SK-N-SH (cell line): Measurements from ENCODE around the gene IL17RC. TPM values are rescaled to one million over a fixed set of nuclear protein-coding genes. Genes with fewer than 3 reads are reported as not detected.

Experiments used
- CTCF ChIA-PET: fragments of 300-600, 350-600 bp; formaldehyde crosslinking; extraction: SDS; loops from one replicate; lab custom pipeline; 2021; lab: Yijun Ruan, JAX
- POLR2A ChIA-PET: fragments of 350-600 bp; sonication (Branson Sonifier 250); formaldehyde crosslinking; extraction: SDS; loops from one replicate; lab custom pipeline; 2020; ENCODE audit warnings: antibody characterized with exemption, inconsistent platforms; lab: Yijun Ruan, JAX
- DNase-seq: peaks from one replicate; pipeline ENCODE4 v3.0.0; 2012
- H2AFZ ChIP-seq: fragments of 200-600 bp; sonication (generic); 2 replicates; pipeline ENCODE4 v1.8.1; 2016; ENCODE audit warnings: antibody characterized with exemption, mild to moderate bottlenecking, low read depth
- H3F3A ChIP-seq: fragments of 200-600 bp; sonication (generic); replicated peaks from 2 replicates; pipeline ENCODE3; 2016; ENCODE audit warnings: antibody characterized with exemption, mild to moderate bottlenecking; ENCODE audit not compliant: insufficient read depth
- H3K27ac ChIP-seq, 2 experiments: fragments of 200-500 bp in 1 of 2; fragments of 200-600 bp in 1 of 2; sonication (Bioruptor generic) in 1 of 2; sonication (generic), shearing (Covaris generic) in 1 of 2; 2 replicates each; pipeline versions ENCODE4 v1.5.1 to v1.6.1; 2014 to 2016; ENCODE audit warnings: low read depth in 2 of 2, inconsistent platforms in 1 of 2, low read length in 1 of 2, mild to moderate bottlenecking in 1 of 2, mixed read lengths in 1 of 2
- H3K27me3 ChIP-seq: fragments of 200-600 bp; sonication (generic), shearing (Covaris generic); 2 replicates; pipeline ENCODE4 v1.6.1; 2016; ENCODE audit warnings: mixed run types; ENCODE audit not compliant: insufficient read depth
- H3K36me3 ChIP-seq, 2 experiments: fragments of 200-500 bp in 1 of 2; fragments of 200-600 bp in 1 of 2; sonication (Bioruptor generic) in 1 of 2; sonication (generic) in 1 of 2; replicated peaks in 1 of 2; 2 replicates each; pipeline versions ENCODE3 to v1.5.1; 2014 to 2016; ENCODE audit warnings: low read length in 1 of 2, mild to moderate bottlenecking in 1 of 2; ENCODE audit not compliant: insufficient read depth in 2 of 2, control insufficient read depth in 1 of 2
- H3K4me1 ChIP-seq, 2 experiments: fragments of 200-500 bp in 1 of 2; fragments of 200-600 bp in 1 of 2; sonication (Bioruptor generic) in 1 of 2; sonication (generic), shearing (Covaris generic) in 1 of 2; 2 replicates each; pipeline versions ENCODE4 v1.5.1 to v1.6.1; 2014 to 2016; ENCODE audit warnings: low read depth in 1 of 2, low read length in 1 of 2, mixed run types in 1 of 2; ENCODE audit not compliant: insufficient read depth in 2 of 2, control insufficient read depth in 1 of 2
- H3K4me2 ChIP-seq: fragments of 200-600 bp; sonication (generic), shearing (Covaris generic); 2 replicates; pipeline ENCODE4 v1.6.1; 2017; ENCODE audit warnings: mixed run types
- H3K4me3 ChIP-seq, 2 experiments: fragments of 200-500 bp in 1 of 2; fragments of 200-600 bp in 1 of 2; sonication (Bioruptor generic) in 1 of 2; sonication (generic), shearing (Covaris generic) in 1 of 2; 2 replicates each; pipeline versions ENCODE4 v1.5.1 to v1.8.1; 2014 to 2016; ENCODE audit warnings: low read depth in 2 of 2, inconsistent platforms in 1 of 2, low read length in 1 of 2, mild to moderate bottlenecking in 1 of 2, mixed read lengths in 1 of 2, moderate library complexity in 1 of 2
- H3K79me2 ChIP-seq: fragments of 200-600 bp; sonication (generic); 2 replicates; pipeline ENCODE4 v1.8.1; 2017; ENCODE audit warnings: mild to moderate bottlenecking; ENCODE audit not compliant: insufficient read depth
- H3K9ac ChIP-seq: fragments of 200-600 bp; sonication (generic); 2 replicates; pipeline ENCODE4 v1.6.1; 2017; ENCODE audit warnings: mixed run types
- H3K9me2 ChIP-seq: fragments of 200-600 bp; sonication (generic); 2 replicates; pipeline ENCODE4 v1.6.1; 2017; ENCODE audit warnings: mixed run types
- H3K9me3 ChIP-seq: fragments of 200-600 bp; sonication (generic); 2 replicates; pipeline ENCODE4 v1.6.1; 2017; ENCODE audit warnings: mixed run types, mild to moderate bottlenecking, moderate library complexity
- H4K20me1 ChIP-seq: fragments of 200-600 bp; sonication (generic); 2 replicates; pipeline ENCODE4 v1.6.1; 2017; ENCODE audit warnings: mild to moderate bottlenecking, mixed run types; ENCODE audit not compliant: insufficient read depth
- CTCF ChIP-seq: fragments of 200-600 bp; sonication (generic); IDR thresholded peaks from 2 replicates; pipeline ENCODE4 v1.6.1; 2017; ENCODE audit warnings: antibody characterized with exemption, mild to moderate bottlenecking, moderate library complexity
- ELF1 ChIP-seq: IDR thresholded peaks from 2 replicates; pipeline ENCODE4 v1.4.0; 2012
- FOSL2 ChIP-seq: IDR thresholded peaks from 2 replicates; pipeline ENCODE4 v1.4.0; 2012; ENCODE audit warnings: low read depth, mild to moderate bottlenecking, moderate library complexity, borderline replicate concordance
- FOXJ3 ChIP-seq: sonication (generic); formaldehyde crosslinking; IDR thresholded peaks from 2 replicates; pipeline ENCODE4 v1.5.1; 2020; ENCODE audit warnings: mild to moderate bottlenecking, missing genetic modification reagents
- GABPA ChIP-seq: IDR thresholded peaks from 2 replicates; pipeline ENCODE4 v1.4.0; 2012; ENCODE audit warnings: low read depth, mild to moderate bottlenecking
- MEF2A ChIP-seq: IDR thresholded peaks from 2 replicates; pipeline ENCODE4 v1.4.0; 2012; ENCODE audit warnings: low read depth, borderline replicate concordance
- MXI1 ChIP-seq: IDR thresholded peaks from 2 replicates; pipeline ENCODE4 v1.6.1; 2012; ENCODE audit warnings: mild to moderate bottlenecking, low read depth, low read length, improper control_type of control experiment
- NFIC ChIP-seq: IDR thresholded peaks from 2 replicates; pipeline ENCODE4 v1.4.0; 2012; ENCODE audit warnings: borderline replicate concordance
- NRF1 ChIP-seq: IDR thresholded peaks from 2 replicates; pipeline ENCODE4 v1.6.1; 2012; ENCODE audit warnings: low read depth, mild to moderate bottlenecking, low read length
- PBX3 ChIP-seq: IDR thresholded peaks from 2 replicates; pipeline ENCODE4; 2012
- SIN3A ChIP-seq: IDR thresholded peaks from 2 replicates; pipeline ENCODE4 v1.6.1; 2012; ENCODE audit warnings: low read depth, mild to moderate bottlenecking, low read length, moderate library complexity, borderline replicate concordance
- TAF1 ChIP-seq: IDR thresholded peaks from 2 replicates; pipeline ENCODE4 v1.6.1; 2012; ENCODE audit warnings: low read depth, mild to moderate bottlenecking, low read length, moderate library complexity, borderline replicate concordance
- TEAD4 ChIP-seq: IDR thresholded peaks from 2 replicates; pipeline ENCODE4 v1.4.0; 2012; ENCODE audit warnings: mild to moderate bottlenecking, borderline replicate concordance; ENCODE audit not compliant: insufficient read depth
- YY1 ChIP-seq: IDR thresholded peaks from 2 replicates; pipeline ENCODE4 v1.4.0; 2012; ENCODE audit warnings: low read depth, mild to moderate bottlenecking
- ZBTB33 ChIP-seq: IDR thresholded peaks from 2 replicates; pipeline ENCODE4 v1.4.0; 2012; ENCODE audit warnings: low read depth, borderline replicate concordance
- WGBS: methylation state at CpG from one replicate; pipeline ENCODE4 v1.1.6; 2017; ENCODE audit warnings: low lambda C conversion rate; 5-methylcytosine and 5-hydroxymethylcytosine counted together
- polyA plus RNA-seq, 3 experiments: library from polyadenylated mRNA; depleted of rRNA; stranded (reverse); fragments of >200 nt; gene quantifications; 2 replicates each; pipeline ENCODE4 v1.2.3, GENCODE V29; 2012
- TF ChIP-seq, protein P1 (sequence below): IDR thresholded peaks from 2 replicates; pipeline ENCODE4 v1.4.0; 2012; ENCODE audit warnings: low read depth

IL17RC gene
- polyA plus RNA-seq, 1 of the 3 experiments (the other 2 are of a cell fraction) = 17.3 TPM

GRCh38 chr3:9879830-9880549 lies 36.9 kb upstream of the IL17RC start, which contains the start of gene CIDEC:
Gene CIDEC, minus strand, starts transcription at chr3:9880253. Its CDS starts 1,767 bp downstream, at chr3:9878486.
- DNase-seq = no peak
- no peak for TF ChIP-seq ZBTB33
- no peak for TF ChIP-seq SIN3A
- TF ChIP-seq, protein P1, sequence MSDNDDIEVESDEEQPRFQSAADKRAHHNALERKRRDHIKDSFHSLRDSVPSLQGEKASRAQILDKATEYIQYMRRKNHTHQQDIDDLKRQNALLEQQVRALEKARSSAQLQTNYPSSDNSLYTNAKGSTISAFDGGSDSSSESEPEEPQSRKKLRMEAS = no peak
- TF ChIP-seq NFIC = no peak
- TF ChIP-seq GABPA = no peak
- no peak for TF ChIP-seq TEAD4
- no peak for TF ChIP-seq MXI1
- no peak for TF ChIP-seq FOSL2
- TF ChIP-seq PBX3 = no peak
- no peak for TF ChIP-seq NRF1
- TF ChIP-seq FOXJ3 (CRISPR knock-in tag) = no peak
- TF ChIP-seq CTCF = no peak
- no peak for TF ChIP-seq YY1
- no peak for TF ChIP-seq MEF2A
- no peak for TF ChIP-seq ELF1
- TF ChIP-seq TAF1 = no peak
- no peaks in the 10 kb centered on the region for H3K9me2 ChIP-seq
- H3K9ac ChIP-seq = no peak within 1 kb of the TSS
- no peaks in the 10 kb centered on the region for H4K20me1 ChIP-seq
- no peak within 1 kb of the TSS for H3K4me2 ChIP-seq
- no peak within 1 kb of the TSS for H3K27ac ChIP-seq
- H2AFZ ChIP-seq = no peak within 1 kb of the TSS
- POLR2A ChIA-PET = no interaction called here
- WGBS = 88% methylated on average over 7 of the region's 7 CpGs
- no peaks in the 10 kb centered on the region for H3K27me3 ChIP-seq
- no peaks in the 10 kb centered on the region for H3K79me2 ChIP-seq
- H3F3A ChIP-seq = peaks cover 17% of the 10 kb centered on the region
- H3K4me3 ChIP-seq = no peak within 1 kb of the TSS
- no peaks in the 10 kb centered on the region for H3K36me3 ChIP-seq
- peaks cover 2 to 11% of the 10 kb centered on the region in 2 experiments; a peak in 1 of 4 replicates for H3K4me1 ChIP-seq
- H3K9me3 ChIP-seq = no peaks in the 10 kb centered on the region
- CTCF ChIA-PET = interaction anchor here (1.7 kb wide), 1 partner anchor 53 kb away, joined by 7 read pairs; the partner anchor contains the start of gene CRELD1
